ENCODE results near the gene SRPK2. TPM values are rescaled to one million over a fixed set of nuclear protein-coding genes. Genes with fewer than 3 reads are reported as not detected.
"Not testable (repeated sequence)": the region's sequence is repeated elsewhere in the genome, so short reads cannot be mapped to it uniquely, and the experiment has no call there.

Gene SRPK2
- polyA plus RNA-seq, 1 experiment = 10.8 TPM

DNA sequence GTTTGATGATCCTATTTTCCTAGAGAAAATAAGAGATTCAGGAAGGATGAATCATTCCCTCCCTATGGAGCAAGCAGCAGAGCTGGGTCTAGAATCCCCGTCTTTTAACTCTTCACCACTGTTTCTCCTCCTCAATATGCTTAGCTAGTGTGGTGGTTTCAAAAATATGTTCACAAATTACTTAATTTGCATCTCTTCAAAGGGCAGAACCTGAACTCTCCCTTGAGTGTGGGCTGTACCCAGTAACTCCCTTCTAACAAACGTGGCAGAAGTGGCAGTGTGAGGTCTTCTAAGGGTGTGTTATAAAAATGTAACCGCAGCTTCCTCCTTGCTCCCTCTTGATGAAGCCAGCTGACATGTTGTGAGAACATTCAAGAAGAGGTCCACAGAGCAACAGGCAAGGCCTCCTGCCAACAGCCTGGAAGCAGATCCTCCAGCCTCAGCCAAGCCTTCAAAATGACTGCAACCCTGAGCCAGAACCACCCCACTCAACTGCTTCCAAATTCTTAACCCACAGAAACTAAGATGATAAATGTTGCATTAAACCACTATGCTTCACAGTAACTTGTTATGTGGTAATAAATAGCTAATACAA is 36.6 kb downstream of the SRPK2 start:
- no peaks in the 10 kb centered on the region for H3K27me3 ChIP-seq (ENCODE audit: control insufficient read depth, insufficient read depth, low read length)
- DNase-seq (ENCODE audit: low read depth) = peak; percentile 69
- ChIA-PET POLR2A (no interaction called here), CTCF (interaction anchor here (2.3 kb wide), 1 partner anchor 10 kb away, joined by 9 read pairs; no protein-coding TSS in a partner anchor)
- H3K4me3 ChIP-seq (ENCODE audit: low read depth, low read length) = peak overlapping the region; percentile 17; the same call in 1 of the 2 replicates
- TF ChIP-seq, protein P1, sequence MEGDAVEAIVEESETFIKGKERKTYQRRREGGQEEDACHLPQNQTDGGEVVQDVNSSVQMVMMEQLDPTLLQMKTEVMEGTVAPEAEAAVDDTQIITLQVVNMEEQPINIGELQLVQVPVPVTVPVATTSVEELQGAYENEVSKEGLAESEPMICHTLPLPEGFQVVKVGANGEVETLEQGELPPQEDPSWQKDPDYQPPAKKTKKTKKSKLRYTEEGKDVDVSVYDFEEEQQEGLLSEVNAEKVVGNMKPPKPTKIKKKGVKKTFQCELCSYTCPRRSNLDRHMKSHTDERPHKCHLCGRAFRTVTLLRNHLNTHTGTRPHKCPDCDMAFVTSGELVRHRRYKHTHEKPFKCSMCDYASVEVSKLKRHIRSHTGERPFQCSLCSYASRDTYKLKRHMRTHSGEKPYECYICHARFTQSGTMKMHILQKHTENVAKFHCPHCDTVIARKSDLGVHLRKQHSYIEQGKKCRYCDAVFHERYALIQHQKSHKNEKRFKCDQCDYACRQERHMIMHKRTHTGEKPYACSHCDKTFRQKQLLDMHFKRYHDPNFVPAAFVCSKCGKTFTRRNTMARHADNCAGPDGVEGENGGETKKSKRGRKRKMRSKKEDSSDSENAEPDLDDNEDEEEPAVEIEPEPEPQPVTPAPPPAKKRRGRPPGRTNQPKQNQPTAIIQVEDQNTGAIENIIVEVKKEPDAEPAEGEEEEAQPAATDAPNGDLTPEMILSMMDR (IDR thresholded peaks at IDR 0.05; ENCODE audit: insufficient read depth, low read depth, low read length) = no peak
- no peaks in the 10 kb centered on the region for H3K36me3 ChIP-seq (ENCODE audit: control insufficient read depth, insufficient read depth, low read length)

DNA sequence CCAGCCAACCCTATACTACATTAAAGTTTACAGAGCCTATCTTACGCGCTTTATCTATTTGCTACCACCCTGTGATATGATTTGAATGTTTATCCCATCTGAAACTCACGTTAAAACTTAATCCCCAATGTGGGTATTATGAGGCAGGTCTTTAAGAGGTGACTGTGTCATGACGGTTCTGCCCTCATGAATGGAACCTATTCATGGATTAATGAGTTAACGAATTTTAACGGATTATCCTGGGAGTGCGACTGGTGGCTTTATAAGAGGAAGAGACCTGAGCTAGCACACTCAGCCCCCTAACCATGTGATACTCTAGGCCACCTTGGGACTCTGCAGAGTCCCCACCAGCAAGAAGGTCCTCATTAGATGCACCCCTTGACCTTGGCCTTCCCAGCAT is 37.8 kb downstream of the SRPK2 start:
- ChIA-PET POLR2A (no interaction called here), CTCF (interaction anchor here (2.3 kb wide), 1 partner anchor 9 kb away, joined by 9 read pairs; no protein-coding TSS in a partner anchor)
- no peaks in the 10 kb centered on the region for H3K27me3 ChIP-seq (ENCODE audit: control insufficient read depth, insufficient read depth, low read length)
- no peak overlapping the region for H3K4me3 ChIP-seq (ENCODE audit: low read depth, low read length)
- DNase-seq (ENCODE audit: low read depth) = no peak
- H3K36me3 ChIP-seq (ENCODE audit: control insufficient read depth, insufficient read depth, low read length) = no peaks in the 10 kb centered on the region
- TF ChIP-seq, protein P1 (IDR thresholded peaks at IDR 0.05; ENCODE audit: insufficient read depth, low read depth, low read length) = no peak

DNA sequence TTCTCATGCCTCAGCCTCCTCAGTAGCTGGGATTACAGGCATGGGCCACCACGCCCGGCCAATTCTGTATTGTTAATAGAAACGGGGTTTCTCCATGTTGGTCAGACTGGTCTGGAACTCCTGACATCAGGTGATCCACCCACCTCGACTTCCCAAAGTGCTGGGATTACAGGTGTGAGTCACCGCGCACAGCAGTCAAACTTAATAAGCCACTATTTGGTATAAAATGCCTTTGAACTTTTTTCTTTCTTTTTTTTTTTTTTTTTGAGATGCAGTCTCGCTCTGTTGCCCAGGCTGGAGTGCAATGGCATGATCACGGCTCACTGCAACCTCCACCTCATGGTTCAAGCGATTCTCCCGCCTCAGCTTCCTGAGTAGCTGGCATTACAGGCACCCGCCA is 40.5 kb downstream of the SRPK2 start:
- H3K27me3 ChIP-seq (ENCODE audit: control insufficient read depth, insufficient read depth, low read length); CTCF ChIA-PET; H3K36me3 ChIP-seq (ENCODE audit: control insufficient read depth, insufficient read depth, low read length); H3K4me3 ChIP-seq (ENCODE audit: low read depth, low read length); DNase-seq (ENCODE audit: low read depth); POLR2A ChIA-PET: not testable (repeated sequence)

DNA sequence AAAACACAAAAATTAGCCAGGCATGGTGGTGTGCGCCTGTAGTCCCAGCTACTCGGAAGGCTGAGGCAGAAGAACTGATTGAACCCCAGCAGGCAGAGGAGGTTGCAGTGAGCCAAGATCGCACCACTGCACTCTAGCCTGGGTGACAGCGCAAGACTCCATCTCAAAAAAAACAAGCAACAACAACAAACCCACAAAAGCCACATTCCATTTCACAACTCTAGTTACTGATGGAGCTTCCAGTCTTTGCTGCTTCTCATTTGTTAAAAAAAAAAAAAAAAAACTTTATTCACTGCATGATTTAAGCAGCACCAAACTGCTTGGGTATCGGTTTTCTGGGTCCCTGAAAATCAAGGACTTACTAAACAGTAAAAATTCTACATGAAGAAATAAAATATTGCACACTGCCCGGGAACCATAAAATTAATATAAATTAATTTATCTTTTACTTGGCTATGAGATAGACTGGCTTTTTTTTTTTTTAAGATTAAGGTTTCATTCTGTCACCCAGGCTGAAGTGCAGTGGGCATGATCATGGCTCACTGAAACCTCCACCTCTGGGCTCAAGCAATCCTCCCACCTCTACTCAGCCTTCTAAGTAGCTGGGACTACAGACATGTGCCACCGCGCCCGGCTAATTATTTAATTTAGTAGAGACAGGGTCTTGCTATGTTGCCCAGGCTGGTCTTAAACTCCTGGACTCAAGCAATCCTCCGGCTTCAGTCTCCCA is 42.0 kb downstream of the SRPK2 start:
- TF ChIP-seq, protein P1 (IDR thresholded peaks at IDR 0.05; ENCODE audit: insufficient read depth, low read depth, low read length) = no peak
- H3K36me3 ChIP-seq (ENCODE audit: control insufficient read depth, insufficient read depth, low read length) = no peaks in the 10 kb centered on the region
- DNase-seq (ENCODE audit: low read depth) = no peak
- CTCF ChIA-PET = no interaction called here
- POLR2A ChIA-PET = no interaction called here
- H3K4me3 ChIP-seq (ENCODE audit: low read depth, low read length) = no peak overlapping the region
- no peaks in the 10 kb centered on the region for H3K27me3 ChIP-seq (ENCODE audit: control insufficient read depth, insufficient read depth, low read length)

DNA sequence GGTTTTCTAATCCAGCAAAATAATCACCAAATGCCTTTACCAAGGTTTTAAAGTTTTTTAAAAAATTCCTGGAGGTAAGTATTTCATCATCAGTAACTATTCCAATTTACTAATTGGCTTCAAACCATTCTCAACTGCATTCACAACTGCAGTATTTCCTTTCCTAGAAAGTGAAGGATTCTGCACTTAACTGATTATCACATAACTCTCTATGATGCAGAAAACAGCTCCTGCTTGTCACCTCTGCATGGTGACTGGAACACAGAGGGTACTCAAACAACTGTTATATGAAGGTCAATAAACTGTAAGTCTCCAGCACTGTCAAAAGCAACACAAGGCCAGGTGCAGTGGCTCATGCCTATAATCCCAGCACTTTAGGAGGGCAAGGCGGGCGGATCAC is 42.6 kb downstream of the SRPK2 start:
- no peaks in the 10 kb centered on the region for H3K36me3 ChIP-seq (ENCODE audit: control insufficient read depth, insufficient read depth, low read length)
- no peaks in the 10 kb centered on the region for H3K27me3 ChIP-seq (ENCODE audit: control insufficient read depth, insufficient read depth, low read length)
- TF ChIP-seq, protein P1 (IDR thresholded peaks at IDR 0.05; ENCODE audit: insufficient read depth, low read depth, low read length) = no peak
- DNase-seq (ENCODE audit: low read depth) = no peak
- ChIA-PET CTCF (no interaction called here), POLR2A (no interaction called here)
- H3K4me3 ChIP-seq (ENCODE audit: low read depth, low read length) = no peak overlapping the region
